Measurements from ENCODE around the gene RSPH3.
"Not testable (repeated sequence)": the region's sequence is repeated elsewhere in the genome, so short reads cannot be mapped to it uniquely, and the experiment has no call there.

The RSPH3 gene

GRCh38 chr6:158999666-159000403 lies at the start of gene RSPH3:
RSPH3 (minus strand) TSS chr6:159000202; CDS start chr6:158999550, 652 bp downstream.
- peak; percentile 79 for DNase-seq (ENCODE audit: low read depth)

- DNase-seq (ENCODE audit: low read depth), result no peak
These were observed 48.1 kb upstream of the RSPH3 start for GRCh38 chr6:159047891-159048685.

- DNase-seq (ENCODE audit: low read depth), result no peak
These were observed 45.8 kb upstream of the RSPH3 start for GRCh38 chr6:159045801-159046200.

GRCh38 chr6:159044899-159045727 lies 45.1 kb upstream of the RSPH3 start, which contains the start of gene TAGAP:
TAGAP (minus strand) TSS chr6:159044991; CDS start chr6:159044146, 845 bp downstream.
- DNase-seq (ENCODE audit: low read depth), result peak; percentile 77

GRCh38 chr6:159043947-159044346 lies 43.9 kb upstream of the RSPH3 start:
- DNase-seq (ENCODE audit: low read depth), result peak; percentile 20

- no peak for DNase-seq (ENCODE audit: low read depth)
These were observed 43.2 kb upstream of the RSPH3 start for GRCh38 chr6:159043251-159043650.

- no peak for DNase-seq (ENCODE audit: low read depth)
These were observed 42.8 kb upstream of the RSPH3 start for GRCh38 chr6:159042826-159043181.

- DNase-seq (ENCODE audit: low read depth), result peak; percentile 55
These were observed 42.2 kb upstream of the RSPH3 start for GRCh38 chr6:159042003-159042825.

GRCh38 chr6:159041181-159041580 lies 41.2 kb upstream of the RSPH3 start:
- no peak for DNase-seq (ENCODE audit: low read depth)

- no peak for DNase-seq (ENCODE audit: low read depth)
These were observed 39.9 kb upstream of the RSPH3 start for GRCh38 chr6:159039885-159040258.

- DNase-seq (ENCODE audit: low read depth), result no peak
These were observed 39.2 kb upstream of the RSPH3 start for GRCh38 chr6:159038914-159039884.

- not testable (repeated sequence) for DNase-seq (ENCODE audit: low read depth)
These were observed 38.3 kb upstream of the RSPH3 start for GRCh38 chr6:159038318-159038717.

- no peak for DNase-seq (ENCODE audit: low read depth)
These were observed 37.8 kb upstream of the RSPH3 start for GRCh38 chr6:159037756-159038290.

GRCh38 chr6:159036673-159037072 lies 36.7 kb upstream of the RSPH3 start:
- peak; percentile 21 for DNase-seq (ENCODE audit: low read depth)

- DNase-seq (ENCODE audit: low read depth), result no peak
These were observed 35.9 kb upstream of the RSPH3 start for GRCh38 chr6:159035891-159036290.

- no peak for DNase-seq (ENCODE audit: low read depth)
These were observed 33.4 kb upstream of the RSPH3 start for GRCh38 chr6:159033160-159034049.

GRCh38 chr6:159031846-159032245 lies 31.8 kb upstream of the RSPH3 start:
- no peak for DNase-seq (ENCODE audit: low read depth)

- DNase-seq (ENCODE audit: low read depth), result no peak
These were observed 30.2 kb upstream of the RSPH3 start for GRCh38 chr6:159030168-159030567.

- DNase-seq (ENCODE audit: low read depth), result not testable (repeated sequence)
These were observed 25.2 kb upstream of the RSPH3 start for GRCh38 chr6:159025224-159025623.

Measured in activated T-cell treated with anti-CD3 and anti-CD28 coated beads for 1 hour (primary cell).